ENCODE results near the gene AFF4. TPM values are rescaled to one million over a fixed set of nuclear protein-coding genes. Genes with fewer than 3 reads are reported as not detected.
"Not testable (repeated sequence)": the region's sequence is repeated elsewhere in the genome, so short reads cannot be mapped to it uniquely, and the experiment has no call there.

The AFF4 gene
- polyA plus RNA-seq, 2 of the 4 experiments (the other 2 are of a cell fraction) = 22.1 to 43.5 TPM

DNA sequence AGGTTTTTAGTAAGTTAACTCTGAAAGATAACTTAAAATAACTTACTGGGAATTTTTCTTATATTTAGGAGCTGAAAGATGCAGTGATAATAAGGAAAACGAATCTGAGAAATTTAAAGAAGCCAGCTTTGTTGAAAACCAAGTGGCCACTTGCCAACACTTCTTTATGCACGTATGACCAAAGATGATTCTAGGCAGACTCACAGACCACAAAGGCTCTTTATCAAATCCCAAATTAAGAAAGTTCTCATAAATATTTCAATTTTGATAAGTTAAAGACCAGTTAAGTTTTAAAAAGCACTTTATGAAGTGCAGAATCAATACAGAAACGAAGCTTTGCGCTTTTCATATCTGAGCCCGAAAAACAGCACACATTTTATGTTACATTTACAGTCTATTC, 1.5 kb downstream of the AFF4 start:
- CTCF ChIA-PET = interaction anchor here (0.6 to 2.3 kb wide), 3 partner anchors 10 to 300 kb away, joined by 3 to 5 read pairs (median 4); no protein-coding TSS in a partner anchor
- peaks cover 17% of the 10 kb centered on the region for H3K4me1 ChIP-seq
- DNase-seq (ENCODE audit: low read depth in 1 of 2, low spot score in 1 of 2) (no peak), FAIRE-seq (no peak), ATAC-seq (no peak)
- H3K4me2 ChIP-seq = peak overlapping the region; percentile 74
- no peaks in the 10 kb centered on the region for H3K9me3 ChIP-seq
- WGBS (ENCODE audit: missing lambda C conversion rate) = 35% methylated on average over 5 of the region's 5 CpGs
- POLR2A ChIA-PET = interaction anchor here (0.6 to 3.6 kb wide), 2 partner anchors 90 to 93 kb away, joined by 3 to 39 read pairs; partner anchors contain the start of gene HSPA4
- peak overlapping the region; percentile 96 to 97 for H3K27ac ChIP-seq
- peak overlapping the region; percentile 84 for H3K4me3 ChIP-seq
- TF ChIP-seq, protein P1, sequence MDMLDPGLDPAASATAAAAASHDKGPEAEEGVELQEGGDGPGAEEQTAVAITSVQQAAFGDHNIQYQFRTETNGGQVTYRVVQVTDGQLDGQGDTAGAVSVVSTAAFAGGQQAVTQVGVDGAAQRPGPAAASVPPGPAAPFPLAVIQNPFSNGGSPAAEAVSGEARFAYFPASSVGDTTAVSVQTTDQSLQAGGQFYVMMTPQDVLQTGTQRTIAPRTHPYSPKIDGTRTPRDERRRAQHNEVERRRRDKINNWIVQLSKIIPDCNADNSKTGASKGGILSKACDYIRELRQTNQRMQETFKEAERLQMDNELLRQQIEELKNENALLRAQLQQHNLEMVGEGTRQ (IDR thresholded peaks at IDR 0.05) = no peak
- no peak for TF ChIP-seq KDM1A (IDR thresholded peaks at IDR 0.05; ENCODE audit: low read depth)

DNA sequence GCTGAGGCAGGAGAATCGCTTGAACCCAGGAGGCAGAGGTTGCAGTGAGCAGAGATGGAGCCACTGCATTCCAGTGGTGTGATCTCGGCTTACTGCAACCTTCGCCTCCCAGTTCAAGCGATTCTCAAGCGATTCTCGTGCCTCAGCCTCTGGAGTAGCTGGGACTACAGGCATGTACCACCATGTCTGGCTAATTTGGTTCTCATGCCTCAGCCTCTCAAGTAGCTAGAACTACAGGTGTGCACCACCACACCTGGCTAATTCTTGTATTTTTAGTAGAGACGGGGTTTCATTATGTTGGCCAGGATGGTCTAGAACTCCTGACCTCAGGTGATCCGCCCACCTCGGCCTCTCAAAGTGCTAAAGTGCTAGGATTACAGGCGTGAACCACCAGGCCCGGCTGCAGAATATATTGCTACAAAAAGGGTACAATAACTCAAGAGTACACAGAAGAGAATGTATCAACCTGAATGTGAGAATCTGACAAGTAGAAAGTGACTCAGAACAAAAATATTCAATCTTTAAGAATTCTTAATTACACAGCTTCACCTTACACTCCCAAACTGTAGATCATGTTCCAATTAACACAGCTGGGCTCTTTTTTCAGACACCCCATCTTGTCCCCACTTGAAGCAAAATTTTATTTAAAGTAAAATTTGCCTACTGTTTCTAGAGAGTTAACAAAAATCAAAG, 2.2 kb downstream of the AFF4 start:
- WGBS (ENCODE audit: missing lambda C conversion rate) = 98% methylated on average over 11 of the region's 11 CpGs
- not testable (repeated sequence) for ATAC-seq; H3K9me3 ChIP-seq; FAIRE-seq; DNase-seq (ENCODE audit: low read depth in 1 of 2, low spot score in 1 of 2); TF ChIP-seq FOSL2 (IDR thresholded peaks at IDR 0.05)
- peak overlapping the region; percentile 74 for H3K4me2 ChIP-seq
- ChIA-PET POLR2A (interaction anchor here (0.6 to 3.6 kb wide), 2 partner anchors 90 to 92 kb away, joined by 3 to 39 read pairs; partner anchors contain the start of gene HSPA4), CTCF (interaction anchor here (0.5 to 2.3 kb wide), 2 partner anchors 9 to 84 kb away, joined by 3 to 5 read pairs; no protein-coding TSS in a partner anchor)
- H3K27ac ChIP-seq = peak overlapping the region; percentile 96 to 97; a peak in 4 of 6 replicates
- TF ChIP-seq FOSL2 (CRISPR knock-in tag; IDR thresholded peaks at IDR 0.05) = 0 out of 2 replicates have a peak, but pooled peaks have one; percentile 7
- H3K4me3 ChIP-seq = peak overlapping the region; percentile 84
- H3K4me1 ChIP-seq = peaks cover 17% of the 10 kb centered on the region

DNA sequence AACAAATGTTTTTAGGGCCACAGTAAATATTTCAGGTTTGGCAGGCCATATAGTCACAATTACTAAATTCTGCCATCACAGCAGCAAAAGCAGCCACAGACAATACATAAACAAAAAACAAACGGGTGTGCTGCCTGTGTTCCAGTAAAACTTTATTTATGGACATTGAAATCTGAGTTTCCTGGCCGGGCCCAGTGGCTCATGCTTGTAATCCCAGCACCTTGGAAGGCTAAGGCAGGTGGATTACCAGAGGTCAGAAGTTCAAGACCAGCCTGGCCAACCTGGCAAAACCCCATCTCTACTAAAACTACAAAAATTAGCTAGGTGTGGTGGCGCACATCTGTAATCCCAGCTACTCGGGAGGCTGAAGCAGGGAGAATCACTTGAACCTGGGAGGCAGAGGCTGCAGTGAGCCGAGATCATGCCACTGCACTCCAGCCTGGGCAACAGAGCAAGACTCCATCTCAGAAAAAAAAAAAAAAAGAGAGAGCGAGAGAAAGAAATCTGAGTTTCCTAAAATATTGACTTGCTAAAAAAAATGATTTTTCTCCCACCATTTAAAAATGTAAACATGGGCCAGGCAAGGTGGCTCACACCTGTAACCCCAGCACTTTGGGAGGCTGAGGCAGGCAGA, 7.2 kb downstream of the AFF4 start:
- H3K4me2 ChIP-seq, ATAC-seq: not testable (repeated sequence)

DNA sequence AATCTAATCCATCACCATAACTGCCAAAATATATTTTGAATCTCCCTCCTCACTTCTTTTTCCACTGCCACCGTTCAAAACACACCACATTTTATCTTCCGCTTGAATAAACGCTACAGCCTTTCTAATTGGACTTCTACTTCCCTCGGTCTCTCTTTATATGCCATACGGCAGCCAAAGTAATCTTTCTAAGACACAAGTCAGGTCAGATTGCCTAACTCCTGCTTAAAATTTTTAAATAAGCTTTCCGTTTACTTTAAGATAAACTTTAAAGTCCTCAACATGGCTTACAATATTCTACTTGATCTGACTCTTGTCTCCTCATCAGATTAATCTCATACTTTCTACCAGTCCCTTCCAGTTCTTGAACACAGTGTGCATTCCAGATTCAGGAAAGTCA, 9.7 kb downstream of the AFF4 start:
- WGBS (ENCODE audit: missing lambda C conversion rate) = 95% methylated on average over 6 of the region's 6 CpGs
- H3K27ac ChIP-seq = no peak overlapping the region
- no peak overlapping the region for H3K4me2 ChIP-seq
- TF ChIP-seq, protein P2, sequence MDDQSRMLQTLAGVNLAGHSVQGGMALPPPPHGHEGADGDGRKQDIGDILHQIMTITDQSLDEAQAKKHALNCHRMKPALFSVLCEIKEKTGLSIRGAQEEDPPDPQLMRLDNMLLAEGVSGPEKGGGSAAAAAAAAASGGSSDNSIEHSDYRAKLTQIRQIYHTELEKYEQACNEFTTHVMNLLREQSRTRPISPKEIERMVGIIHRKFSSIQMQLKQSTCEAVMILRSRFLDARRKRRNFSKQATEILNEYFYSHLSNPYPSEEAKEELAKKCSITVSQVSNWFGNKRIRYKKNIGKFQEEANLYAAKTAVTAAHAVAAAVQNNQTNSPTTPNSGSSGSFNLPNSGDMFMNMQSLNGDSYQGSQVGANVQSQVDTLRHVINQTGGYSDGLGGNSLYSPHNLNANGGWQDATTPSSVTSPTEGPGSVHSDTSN (IDR thresholded peaks at IDR 0.05) = no peak
- TF ChIP-seq FOXS1 (CRISPR knock-in tag; IDR thresholded peaks at IDR 0.05) (no peak), GATA3 (IDR thresholded peaks at IDR 0.05; ENCODE audit: borderline replicate concordance) (no peak), JUNB (IDR thresholded peaks at IDR 0.05) (no peak), POLR2A (IDR thresholded peaks at IDR 0.05; ENCODE audit: low read length) (no peak), TP53 (CRISPR knock-in tag; IDR thresholded peaks at IDR 0.05) (no peak), RFX5 (IDR thresholded peaks at IDR 0.05) (no peak), ZSCAN20 (CRISPR knock-in tag; IDR thresholded peaks at IDR 0.05) (no peak), CEBPB (IDR thresholded peaks at IDR 0.05) (no peak)
- TF ChIP-seq, protein P3, sequence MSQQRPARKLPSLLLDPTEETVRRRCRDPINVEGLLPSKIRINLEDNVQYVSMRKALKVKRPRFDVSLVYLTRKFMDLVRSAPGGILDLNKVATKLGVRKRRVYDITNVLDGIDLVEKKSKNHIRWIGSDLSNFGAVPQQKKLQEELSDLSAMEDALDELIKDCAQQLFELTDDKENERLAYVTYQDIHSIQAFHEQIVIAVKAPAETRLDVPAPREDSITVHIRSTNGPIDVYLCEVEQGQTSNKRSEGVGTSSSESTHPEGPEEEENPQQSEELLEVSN (IDR thresholded peaks at IDR 0.05; ENCODE audit: borderline replicate concordance, low read depth) = no peak
- TF ChIP-seq, protein P1 (IDR thresholded peaks at IDR 0.05) = no peak
- TF ChIP-seq, protein P4, sequence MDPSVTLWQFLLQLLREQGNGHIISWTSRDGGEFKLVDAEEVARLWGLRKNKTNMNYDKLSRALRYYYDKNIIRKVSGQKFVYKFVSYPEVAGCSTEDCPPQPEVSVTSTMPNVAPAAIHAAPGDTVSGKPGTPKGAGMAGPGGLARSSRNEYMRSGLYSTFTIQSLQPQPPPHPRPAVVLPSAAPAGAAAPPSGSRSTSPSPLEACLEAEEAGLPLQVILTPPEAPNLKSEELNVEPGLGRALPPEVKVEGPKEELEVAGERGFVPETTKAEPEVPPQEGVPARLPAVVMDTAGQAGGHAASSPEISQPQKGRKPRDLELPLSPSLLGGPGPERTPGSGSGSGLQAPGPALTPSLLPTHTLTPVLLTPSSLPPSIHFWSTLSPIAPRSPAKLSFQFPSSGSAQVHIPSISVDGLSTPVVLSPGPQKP (IDR thresholded peaks at IDR 0.05; ENCODE audit: low read depth, low read length) = no peak
- no peak overlapping the region for H3K4me3 ChIP-seq
- ATAC-seq (no peak), FAIRE-seq (no peak), DNase-seq (ENCODE audit: low read depth in 1 of 2, low spot score in 1 of 2) (no peak)
- ChIA-PET CTCF (interaction anchor here (0.7 kb wide), 1 partner anchor 10 kb away, joined by 3 read pairs; no protein-coding TSS in a partner anchor), POLR2A (no interaction called here)
- no peaks in the 10 kb centered on the region for H3K9me3 ChIP-seq
- H3K4me1 ChIP-seq = peaks cover 6% of the 10 kb centered on the region; the same call in 1 of the 3 replicates

More for the DNA sequence above, 7.2 kb downstream of the AFF4 start:
- H3K4me1 ChIP-seq; FAIRE-seq; CTCF ChIA-PET; H3K4me3 ChIP-seq; DNase-seq (ENCODE audit: low read depth in 1 of 2, low spot score in 1 of 2); H3K9me3 ChIP-seq; POLR2A ChIA-PET; H3K27ac ChIP-seq: not testable (repeated sequence)
- 88% methylated on average over 6 of the region's 6 CpGs for WGBS (ENCODE audit: missing lambda C conversion rate)

All from A549 (cell line).